Measurements from ENCODE around the gene ANGEL2.

- TF ChIP-seq SIN3A (IDR thresholded peaks at IDR 0.05; ENCODE audit: borderline replicate concordance, insufficient read depth, low read depth, low read length) (no peak), CTCF (IDR thresholded peaks at IDR 0.05) (no peak), POLR2AphosphoS5 (IDR thresholded peaks at IDR 0.05; ENCODE audit: low read depth, low read length) (no peak), REST (IDR thresholded peaks at IDR 0.05; ENCODE audit: insufficient read depth in 1 of 2, low read depth in 2 of 2, low read length in 1 of 2) (no peak), TCF7L2 (IDR thresholded peaks at IDR 0.05; ENCODE audit: low read depth, low read length) (no peak)
These were observed 59.6 kb downstream of the ANGEL2 start for GRCh38 chr1:212955961-212956620.

Measured in Panc1 (cell line).